Endothelial cell of umbilical vein (primary cell): ENCODE results near the gene RWDD1. TPM values are rescaled to one million over a fixed set of nuclear protein-coding genes. Genes with fewer than 3 reads are reported as not detected.

Source experiments
- BruUV-seq: library from RNA; stranded (reverse); fragments of 400-500 nt; replicated peaks from 2 replicates; lab custom pipeline; 2021; lab: Mats Ljungman, UMichigan
- CTCF ChIA-PET: fragments of 300-600, 350-600 bp; sonication (Branson Sonifier 250); formaldehyde crosslinking; loops from one replicate; lab custom pipeline; 2021; ENCODE audit warnings: antibody characterized with exemption, inconsistent platforms; lab: Charles Lee
- POLR2A ChIA-PET: fragments of 300-600, 350-600 bp; sonication (Branson Sonifier 250); formaldehyde crosslinking; loops from one replicate; lab custom pipeline; 2021; ENCODE audit warnings: antibody characterized with exemption, inconsistent platforms; lab: Charles Lee
- DNase-seq: peaks from one replicate; pipeline ENCODE4 v3.0.0-alpha.2; 2011; ENCODE audit warnings: low read depth, low spot score
- FAIRE-seq: peaks from 2 replicates; lab custom pipeline; 2011; peaks lifted over from hg19 to GRCh38; lab: Jason Lieb, UNC
- H2AFZ ChIP-seq: 2 replicates; pipeline ENCODE4 v1.6.0; 2012; ENCODE audit warnings: low read depth, low read length, control low read depth, inconsistent platforms
- H3K27ac ChIP-seq: 2 replicates; pipeline ENCODE4 v1.5.1; 2011; ENCODE audit warnings: low read depth, mild to moderate bottlenecking, control low read depth, low read length, moderate library complexity; ENCODE audit not compliant: insufficient read depth
- H3K27me3 ChIP-seq, 2 experiments: 2 replicates each; pipeline versions ENCODE4 v1.6.0 to v1.6.1; 2011; ENCODE audit warnings: low read length in 2 of 2, mixed read lengths in 1 of 2; ENCODE audit not compliant: control insufficient read depth in 2 of 2, insufficient read depth in 2 of 2
- H3K36me3 ChIP-seq, 2 experiments: 2 replicates in 1 of 2; 3 replicates in 1 of 2; pipeline ENCODE4 v1.5.1; 2011; ENCODE audit warnings: low read length in 2 of 2, mild to moderate bottlenecking in 1 of 2, moderate library complexity in 1 of 2; ENCODE audit not compliant: control insufficient read depth in 2 of 2, insufficient read depth in 2 of 2; ENCODE audit errors: extremely low read depth in 1 of 2
- H3K4me1 ChIP-seq: 3 replicates; pipeline ENCODE4 v1.5.1; 2011; ENCODE audit warnings: mild to moderate bottlenecking, low read length; ENCODE audit not compliant: control insufficient read depth, insufficient read depth; ENCODE audit errors: extremely low read depth
- H3K4me2 ChIP-seq: 2 replicates; pipeline ENCODE4 v1.6.1; 2011; ENCODE audit warnings: low read length, control low read depth, mixed read lengths; ENCODE audit not compliant: insufficient read depth
- H3K4me3 ChIP-seq, 3 experiments: fragments of 200-600 bp in 1 of 3; sonication (generic), shearing (Covaris generic) in 1 of 3; replicated peaks in 1 of 3; 2 replicates each; pipeline ENCODE4 v1.5.1; 2011 to 2016; ENCODE audit warnings: control low read depth in 3 of 3, low read length in 3 of 3, mild to moderate bottlenecking in 2 of 3, inconsistent platforms in 1 of 3, low read depth in 1 of 3, moderate library complexity in 1 of 3; ENCODE audit not compliant: insufficient read depth in 1 of 3
- H3K79me2 ChIP-seq: 2 replicates; pipeline ENCODE4 v1.6.0; 2012; ENCODE audit warnings: low read length, inconsistent platforms; ENCODE audit not compliant: control insufficient read depth, insufficient read depth
- H3K9ac ChIP-seq: replicated peaks from 2 replicates; pipeline ENCODE3; 2011; ENCODE audit warnings: low read length, control low read depth; ENCODE audit not compliant: insufficient read depth; ENCODE audit errors: extremely low read depth
- H3K9me1 ChIP-seq: replicated peaks from 3 replicates; pipeline ENCODE4 v1.6.0; 2011; ENCODE audit warnings: mild to moderate bottlenecking, low read length; ENCODE audit not compliant: control insufficient read depth, insufficient read depth; ENCODE audit errors: extremely low read depth
- H3K9me3 ChIP-seq: replicated peaks from 2 replicates; pipeline ENCODE4 v1.5.1; 2012; ENCODE audit warnings: low read length, inconsistent platforms; ENCODE audit not compliant: control insufficient read depth, insufficient read depth
- H4K20me1 ChIP-seq: replicated peaks from 2 replicates; pipeline ENCODE3; 2011; ENCODE audit warnings: mild to moderate bottlenecking, low read length; ENCODE audit not compliant: control insufficient read depth, insufficient read depth; ENCODE audit errors: extremely low read depth
- EZH2 ChIP-seq: IDR thresholded peaks from 2 replicates; pipeline ENCODE4 v1.6.1; 2012; ENCODE audit warnings: borderline replicate concordance, low read depth, mild to moderate bottlenecking, moderate library complexity, low read length, inconsistent platforms; ENCODE audit not compliant: severe bottlenecking
- FOS ChIP-seq: IDR thresholded peaks from 2 replicates; pipeline ENCODE4 v1.6.1; 2011; ENCODE audit warnings: mild to moderate bottlenecking, low read length, moderate library complexity, borderline replicate concordance; ENCODE audit not compliant: insufficient read depth
- GATA2 ChIP-seq: IDR thresholded peaks from 2 replicates; pipeline ENCODE4 v1.7.0; 2011; ENCODE audit warnings: low read depth, mild to moderate bottlenecking, moderate library complexity, mixed read lengths, low read length; ENCODE audit not compliant: insufficient read length, insufficient read depth
- JUN ChIP-seq: IDR thresholded peaks from 2 replicates; pipeline ENCODE4 v1.6.1; 2011; ENCODE audit warnings: borderline replicate concordance, low read depth; ENCODE audit not compliant: insufficient read length, insufficient read depth
- MYC ChIP-seq: IDR thresholded peaks from one replicate; pipeline ENCODE4 v1.6.1; 2011; ENCODE audit warnings: mild to moderate bottlenecking, low read depth, low read length
- POLR2A ChIP-seq: IDR thresholded peaks from 2 replicates; pipeline ENCODE4 v1.6.1; 2012; ENCODE audit warnings: low read depth, mild to moderate bottlenecking, control low read depth, low read length
- POLR2AphosphoS5 ChIP-seq: IDR thresholded peaks from 2 replicates; pipeline ENCODE4 v1.6.1; 2012; ENCODE audit warnings: low read depth, mild to moderate bottlenecking, control low read depth, low read length, moderate library complexity; ENCODE audit not compliant: insufficient read depth
- dilution Hi-C: fragments of 300-500 bp; cut with MboI; formaldehyde crosslinking; loops from one replicate; pipeline ENCODE4 v1.15.0; 2019; ENCODE audit warnings: low sequenced_read_pairs; ENCODE audit not compliant: extremely low pct_ligation_motif_present
- intact Hi-C: fragments of 100-400 bp; cut with micrococcal nuclease; formaldehyde crosslinking; loops from one replicate; pipeline ENCODE4 v1.10.0; 2022
- polyA plus RNA-seq, 4 experiments: library from polyadenylated mRNA; depleted of rRNA in 3 of 4; stranded (reverse) in 3 of 4; unstranded in 1 of 4; fragments of >200 nt; gene quantifications; 2 replicates each; pipeline versions ENCODE4 v1.2.1 to v1.2.3, GENCODE V29; 2011 to 2012; ENCODE audit warnings: missing spikeins in 1 of 4
- total RNA-seq: library from RNA; stranded (reverse); gene quantifications from 2 replicates; pipeline ENCODE4 v1.2.3, GENCODE V29; 2021
- TF ChIP-seq, protein P1 (sequence below), 2 donors: IDR thresholded peaks; 1 replicate in 1 of 2; 2 replicates in 1 of 2; pipeline ENCODE4 v1.5.1; 2011; ENCODE audit warnings: low read length in 2 of 2, mild to moderate bottlenecking in 2 of 2, moderate library complexity in 2 of 2, control low read depth in 1 of 2, inconsistent platforms in 1 of 2, low read depth in 1 of 2; ENCODE audit not compliant: insufficient read depth in 1 of 2; ENCODE audit errors: extremely low read depth in 1 of 2
- TF ChIP-seq, protein P2 (sequence below): IDR thresholded peaks from 2 replicates; pipeline ENCODE4 v1.6.1; 2011; ENCODE audit not compliant: insufficient read depth, insufficient read length

The RWDD1 gene
- total and polyA plus RNA-seq, 2 donors (not counting 3 experiments of a cell fraction or from before 2014, with no cell fraction given): 18.7 to 37.9 TPM

DNA sequence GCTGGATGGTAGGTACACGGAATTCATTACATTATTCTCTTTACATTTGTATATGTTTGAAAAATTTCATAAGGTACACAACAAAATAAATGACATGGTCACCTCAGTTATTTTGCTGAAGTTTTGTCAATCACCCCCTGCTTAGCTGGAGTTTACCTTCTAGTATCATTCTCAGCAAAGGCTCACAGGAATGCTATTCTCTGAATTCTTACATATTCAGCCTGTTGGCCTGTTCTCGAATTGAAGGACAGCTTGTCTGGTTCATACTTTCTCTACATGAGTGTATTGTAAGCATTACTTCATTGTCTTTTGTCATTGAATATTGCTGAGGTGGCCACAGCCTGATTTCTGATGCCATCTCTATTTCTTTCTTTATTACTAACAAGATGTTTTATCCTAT is 47.1 kb upstream of the RWDD1 start:
- H2AFZ ChIP-seq: no peak overlapping the region
- intact Hi-C loops (no loop called here), dilution Hi-C loops (no loop called here)
- no peak overlapping the region for H3K4me2 ChIP-seq
- BruUV-seq: no TSS peak
- TF ChIP-seq POLR2A (no peak), POLR2AphosphoS5 (no peak), EZH2 (no peak), FOS (no peak), GATA2 (no peak), JUN (no peak), MYC (no peak)
- TF ChIP-seq, protein P1, sequence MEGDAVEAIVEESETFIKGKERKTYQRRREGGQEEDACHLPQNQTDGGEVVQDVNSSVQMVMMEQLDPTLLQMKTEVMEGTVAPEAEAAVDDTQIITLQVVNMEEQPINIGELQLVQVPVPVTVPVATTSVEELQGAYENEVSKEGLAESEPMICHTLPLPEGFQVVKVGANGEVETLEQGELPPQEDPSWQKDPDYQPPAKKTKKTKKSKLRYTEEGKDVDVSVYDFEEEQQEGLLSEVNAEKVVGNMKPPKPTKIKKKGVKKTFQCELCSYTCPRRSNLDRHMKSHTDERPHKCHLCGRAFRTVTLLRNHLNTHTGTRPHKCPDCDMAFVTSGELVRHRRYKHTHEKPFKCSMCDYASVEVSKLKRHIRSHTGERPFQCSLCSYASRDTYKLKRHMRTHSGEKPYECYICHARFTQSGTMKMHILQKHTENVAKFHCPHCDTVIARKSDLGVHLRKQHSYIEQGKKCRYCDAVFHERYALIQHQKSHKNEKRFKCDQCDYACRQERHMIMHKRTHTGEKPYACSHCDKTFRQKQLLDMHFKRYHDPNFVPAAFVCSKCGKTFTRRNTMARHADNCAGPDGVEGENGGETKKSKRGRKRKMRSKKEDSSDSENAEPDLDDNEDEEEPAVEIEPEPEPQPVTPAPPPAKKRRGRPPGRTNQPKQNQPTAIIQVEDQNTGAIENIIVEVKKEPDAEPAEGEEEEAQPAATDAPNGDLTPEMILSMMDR (IDR thresholded peaks at IDR 0.05; ENCODE audit: extremely low read depth in 1 of 2, insufficient read depth in 1 of 2, low read depth in 1 of 2, low read length in 2 of 2): no peak
- TF ChIP-seq, protein P2, sequence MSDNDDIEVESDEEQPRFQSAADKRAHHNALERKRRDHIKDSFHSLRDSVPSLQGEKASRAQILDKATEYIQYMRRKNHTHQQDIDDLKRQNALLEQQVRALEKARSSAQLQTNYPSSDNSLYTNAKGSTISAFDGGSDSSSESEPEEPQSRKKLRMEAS: no peak
- POLR2A ChIA-PET: no interaction called here
- H3K4me1 ChIP-seq: peaks cover 14% of the 10 kb centered on the region
- H3K9me3 ChIP-seq: no peaks in the 10 kb centered on the region
- H3K27me3 ChIP-seq: no peaks in the 10 kb centered on the region
- H3K4me3 ChIP-seq: no peak overlapping the region
- H3K36me3 ChIP-seq: no peaks in the 10 kb centered on the region
- no peak for FAIRE-seq
- CTCF ChIA-PET: interaction anchor here (0.6 to 5.4 kb wide), 4 partner anchors 11 to 1727 kb away, joined by 3 to 44 read pairs (median 4); partner anchors contain the start of gene CALHM5
- no peaks in the 10 kb centered on the region for H4K20me1 ChIP-seq
- DNase-seq: no peak
- no peaks in the 10 kb centered on the region for H3K79me2 ChIP-seq
- H3K9ac ChIP-seq: no peak overlapping the region
- H3K27ac ChIP-seq: no peak overlapping the region
- no peaks in the 10 kb centered on the region for H3K9me1 ChIP-seq
